ENCODE measurements around the gene IGSF6. TPM values are rescaled to one million over a fixed set of nuclear protein-coding genes. Genes with fewer than 3 reads are reported as not detected.

Gene IGSF6
- total and polyA plus RNA-seq, 2 donors from 2014 or later = 1.1 to 8.1 TPM

DNA sequence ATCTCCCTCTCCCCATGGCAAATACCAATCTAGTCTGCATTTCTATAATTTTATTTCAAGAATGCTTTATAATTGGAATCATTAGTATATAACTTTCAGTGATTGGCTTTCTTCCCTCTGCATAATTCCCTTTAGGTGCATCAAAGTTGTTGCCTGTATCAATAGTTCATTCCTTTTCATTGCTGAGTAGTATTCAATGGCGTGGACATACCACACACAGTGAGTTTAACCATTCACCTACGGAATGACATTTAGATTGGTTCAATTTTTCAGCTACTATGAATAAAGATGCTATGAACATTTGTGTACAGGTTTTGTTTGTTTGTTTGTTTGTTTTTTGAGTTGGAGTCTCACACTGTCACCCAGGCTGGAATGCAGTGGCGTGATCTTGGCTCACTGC, 21.1 kb upstream of the IGSF6 start:
- no peaks in the 10 kb centered on the region for H3K27me3 ChIP-seq (ENCODE audit: control insufficient read depth, insufficient read depth, low read length)
- no peak overlapping the region for H3K27ac ChIP-seq (ENCODE audit: low read depth in 2 of 2, low read length in 2 of 2)
- H3K9me3 ChIP-seq (ENCODE audit: control insufficient read depth in 2 of 3, insufficient read depth in 1 of 3, low read length in 3 of 3) = peaks cover 0 to 4% (median 0%) of the 10 kb centered on the region in 3 donors
- no peak overlapping the region for H3K9ac ChIP-seq (ENCODE audit: low read length in 3 of 3)
- FAIRE-seq = no peak
- H3K4me1 ChIP-seq (ENCODE audit: control insufficient read depth in 2 of 3, insufficient read depth in 2 of 3, low read depth in 1 of 3, low read length in 3 of 3) = no peaks in the 10 kb centered on the region
- no peak for DNase-seq
- intact Hi-C loops (cut with DNase I) = no loop called here
- TF ChIP-seq, protein P1, sequence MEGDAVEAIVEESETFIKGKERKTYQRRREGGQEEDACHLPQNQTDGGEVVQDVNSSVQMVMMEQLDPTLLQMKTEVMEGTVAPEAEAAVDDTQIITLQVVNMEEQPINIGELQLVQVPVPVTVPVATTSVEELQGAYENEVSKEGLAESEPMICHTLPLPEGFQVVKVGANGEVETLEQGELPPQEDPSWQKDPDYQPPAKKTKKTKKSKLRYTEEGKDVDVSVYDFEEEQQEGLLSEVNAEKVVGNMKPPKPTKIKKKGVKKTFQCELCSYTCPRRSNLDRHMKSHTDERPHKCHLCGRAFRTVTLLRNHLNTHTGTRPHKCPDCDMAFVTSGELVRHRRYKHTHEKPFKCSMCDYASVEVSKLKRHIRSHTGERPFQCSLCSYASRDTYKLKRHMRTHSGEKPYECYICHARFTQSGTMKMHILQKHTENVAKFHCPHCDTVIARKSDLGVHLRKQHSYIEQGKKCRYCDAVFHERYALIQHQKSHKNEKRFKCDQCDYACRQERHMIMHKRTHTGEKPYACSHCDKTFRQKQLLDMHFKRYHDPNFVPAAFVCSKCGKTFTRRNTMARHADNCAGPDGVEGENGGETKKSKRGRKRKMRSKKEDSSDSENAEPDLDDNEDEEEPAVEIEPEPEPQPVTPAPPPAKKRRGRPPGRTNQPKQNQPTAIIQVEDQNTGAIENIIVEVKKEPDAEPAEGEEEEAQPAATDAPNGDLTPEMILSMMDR (IDR thresholded peaks at IDR 0.05; ENCODE audit: borderline replicate concordance, extremely low read depth, insufficient read depth) = no peak
- H3K36me3 ChIP-seq (ENCODE audit: control insufficient read depth in 2 of 3, insufficient read depth in 3 of 3, low read length in 3 of 3) = no peaks in the 10 kb centered on the region
- H3K4me3 ChIP-seq (ENCODE audit: low read length in 3 of 3) = no peak overlapping the region

DNA sequence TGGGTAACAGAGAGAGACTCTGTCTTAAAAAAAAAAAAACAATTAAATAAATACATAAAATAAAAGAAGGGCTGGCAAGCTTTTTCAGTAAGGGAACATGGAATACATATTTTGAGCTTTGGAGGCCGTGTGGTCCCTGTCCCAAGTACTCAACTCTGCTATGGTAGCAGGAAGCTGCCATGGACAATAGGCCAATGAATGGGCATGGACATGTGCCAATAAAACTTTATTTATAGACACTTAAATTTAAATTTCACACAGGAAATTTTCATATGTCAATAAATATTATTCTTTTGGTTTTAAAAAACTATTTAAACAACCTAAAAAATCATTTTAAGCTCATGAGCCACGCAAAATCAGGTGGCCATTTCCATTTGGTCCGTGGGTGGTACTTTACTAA, 15.2 kb upstream of the IGSF6 start:
- H3K4me1 ChIP-seq (ENCODE audit: control insufficient read depth in 2 of 3, insufficient read depth in 2 of 3, low read depth in 1 of 3, low read length in 3 of 3) = no peaks in the 10 kb centered on the region
- FAIRE-seq (no peak), DNase-seq (no peak)
- TF ChIP-seq, protein P1 (IDR thresholded peaks at IDR 0.05; ENCODE audit: borderline replicate concordance, extremely low read depth, insufficient read depth) = no peak
- no peaks in the 10 kb centered on the region for H3K9me3 ChIP-seq (ENCODE audit: control insufficient read depth in 2 of 3, insufficient read depth in 1 of 3, low read length in 3 of 3)
- H3K27ac ChIP-seq (ENCODE audit: low read depth in 2 of 2, low read length in 2 of 2) = no peak overlapping the region
- H3K4me3 ChIP-seq (ENCODE audit: low read length in 3 of 3) = no peak overlapping the region
- intact Hi-C loops (cut with DNase I) = no loop called here
- H3K27me3 ChIP-seq (ENCODE audit: control insufficient read depth, insufficient read depth, low read length) = no peaks in the 10 kb centered on the region
- no peaks in the 10 kb centered on the region for H3K36me3 ChIP-seq (ENCODE audit: control insufficient read depth in 2 of 3, insufficient read depth in 3 of 3, low read length in 3 of 3)
- H3K9ac ChIP-seq (ENCODE audit: low read length in 3 of 3) = no peak overlapping the region

DNA sequence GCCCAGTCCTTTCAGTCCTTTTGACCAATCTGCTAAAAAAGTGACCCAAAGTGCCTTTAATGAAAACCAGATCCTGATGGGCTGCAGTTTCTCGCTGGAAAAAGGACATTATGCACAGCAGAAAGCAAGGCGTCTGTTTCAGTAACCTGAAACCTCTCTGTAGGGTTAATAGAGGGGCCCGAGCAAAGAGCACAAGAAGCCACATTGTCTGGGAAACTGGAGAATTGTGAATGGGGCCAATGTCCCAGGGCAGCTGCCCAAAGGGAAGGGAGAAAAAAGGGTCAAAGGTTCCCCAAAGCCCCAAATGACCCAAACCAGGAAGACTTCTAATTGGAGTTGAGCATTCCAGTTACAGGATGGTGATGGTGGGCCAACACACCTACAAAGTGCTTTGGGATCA, 14.4 kb upstream of the IGSF6 start:
- Histone ChIP-seq H3K9me3 (ENCODE audit: control insufficient read depth in 2 of 3, insufficient read depth in 1 of 3, low read length in 3 of 3) (no peaks in the 10 kb centered on the region), H3K27me3 (ENCODE audit: control insufficient read depth, insufficient read depth, low read length) (no peaks in the 10 kb centered on the region), H3K36me3 (ENCODE audit: control insufficient read depth in 2 of 3, insufficient read depth in 3 of 3, low read length in 3 of 3) (no peaks in the 10 kb centered on the region), H3K27ac (ENCODE audit: low read depth in 2 of 2, low read length in 2 of 2) (no peak overlapping the region), H3K4me3 (ENCODE audit: low read length in 3 of 3) (no peak overlapping the region), H3K4me1 (ENCODE audit: control insufficient read depth in 2 of 3, insufficient read depth in 2 of 3, low read depth in 1 of 3, low read length in 3 of 3) (no peaks in the 10 kb centered on the region), H3K9ac (ENCODE audit: low read length in 3 of 3) (no peak overlapping the region)
- FAIRE-seq (no peak), DNase-seq (no peak)
- intact Hi-C loops (cut with DNase I) = no loop called here
- TF ChIP-seq, protein P1 (IDR thresholded peaks at IDR 0.05; ENCODE audit: borderline replicate concordance, extremely low read depth, insufficient read depth) = no peak

DNA sequence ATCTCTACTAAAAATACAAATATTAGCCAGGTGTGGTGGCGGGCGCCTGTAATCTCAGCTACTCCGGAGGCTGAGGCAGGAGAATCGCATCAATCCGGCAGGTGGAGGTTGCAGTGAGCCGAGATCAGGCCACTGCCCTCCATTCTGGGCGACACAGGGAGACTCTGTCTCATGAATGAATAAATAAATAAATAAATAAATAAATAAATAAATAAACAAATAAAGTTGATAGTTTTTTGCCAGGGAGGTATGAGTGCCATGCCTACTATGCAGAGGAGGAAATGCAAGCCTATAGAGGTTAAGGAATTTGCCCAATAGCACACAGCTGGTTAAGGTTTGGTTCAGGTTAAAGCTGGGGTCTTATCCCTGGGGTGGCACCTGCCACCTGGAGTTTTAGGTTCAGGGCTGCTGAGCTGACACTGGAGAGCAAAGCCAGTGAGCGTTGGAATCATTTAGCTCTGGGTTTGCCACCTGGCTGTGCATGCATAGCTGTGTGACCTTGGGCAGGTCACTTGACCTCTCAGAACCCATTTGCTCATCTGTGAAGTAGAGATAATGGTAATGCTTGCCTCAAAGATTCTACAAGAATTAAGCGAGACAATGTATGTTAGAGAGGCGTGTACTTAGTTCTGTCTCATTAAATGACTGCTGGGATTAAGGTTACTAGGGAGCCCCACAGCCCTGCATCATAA, 12.5 kb upstream of the IGSF6 start:
- H3K27ac ChIP-seq (ENCODE audit: low read depth in 2 of 2, low read length in 2 of 2) = no peak overlapping the region
- H3K36me3 ChIP-seq (ENCODE audit: control insufficient read depth in 2 of 3, insufficient read depth in 3 of 3, low read length in 3 of 3) = no peaks in the 10 kb centered on the region
- H3K4me1 ChIP-seq (ENCODE audit: control insufficient read depth in 2 of 3, insufficient read depth in 2 of 3, low read depth in 1 of 3, low read length in 3 of 3) = no peaks in the 10 kb centered on the region
- no peak for FAIRE-seq
- no peaks in the 10 kb centered on the region for H3K9me3 ChIP-seq (ENCODE audit: control insufficient read depth in 2 of 3, insufficient read depth in 1 of 3, low read length in 3 of 3)
- no peak overlapping the region for H3K9ac ChIP-seq (ENCODE audit: low read length in 3 of 3)
- TF ChIP-seq, protein P1 (IDR thresholded peaks at IDR 0.05; ENCODE audit: borderline replicate concordance, extremely low read depth, insufficient read depth) = no peak
- no peak for DNase-seq
- H3K4me3 ChIP-seq (ENCODE audit: low read length in 3 of 3) = no peak overlapping the region
- no peaks in the 10 kb centered on the region for H3K27me3 ChIP-seq (ENCODE audit: control insufficient read depth, insufficient read depth, low read length)
- intact Hi-C loops (cut with DNase I) = no loop called here
